ENCODE data around the gene CRIP1. TPM values are rescaled to one million over a fixed set of nuclear protein-coding genes. Genes with fewer than 3 reads are reported as not detected.

The CRIP1 gene
- total and polyA plus RNA-seq, 8 donors: 71.5 to 281 (median 112) TPM

DNA sequence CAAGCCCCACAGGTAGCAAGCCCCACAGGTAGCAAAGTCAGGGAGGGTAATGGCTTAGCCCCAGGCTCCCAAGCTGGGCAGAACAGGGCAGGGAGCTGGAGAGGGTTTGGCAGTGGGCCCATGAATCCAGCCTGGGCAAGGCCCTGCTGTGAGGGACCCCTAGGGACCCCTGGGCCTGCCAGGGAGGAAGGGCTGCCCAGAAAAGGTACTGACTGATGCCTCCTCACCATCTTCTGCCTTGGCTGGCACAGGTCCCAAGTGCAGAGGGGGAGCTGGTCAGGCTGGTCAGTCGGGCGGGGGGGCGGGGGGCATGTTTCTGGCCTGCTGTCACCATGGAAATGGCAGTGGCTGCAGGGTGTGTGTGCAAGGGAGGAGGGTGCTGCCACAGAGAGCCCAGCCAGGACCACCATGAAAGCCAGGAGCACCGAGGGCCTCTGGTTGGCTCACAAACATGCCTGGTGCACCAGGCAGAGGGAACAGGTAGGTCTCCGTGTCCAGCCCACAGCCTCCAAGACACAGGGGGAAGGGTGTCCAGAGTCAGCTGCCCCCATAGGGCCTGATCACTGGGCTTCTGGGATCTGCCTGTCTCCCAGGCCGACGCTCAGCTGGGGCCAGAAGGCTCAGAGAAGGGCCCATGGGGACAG, 13.5 kb upstream of the CRIP1 start:
- H3K4me3 ChIP-seq: peak overlapping the region in 1 of 2 donors; percentile 52
- H3K27me3 ChIP-seq: peaks cover 0 to 54% of the 10 kb centered on the region in 2 donors
- ATAC-seq: peak; percentile 8
- H3K4me1 ChIP-seq: peaks cover 41 to 62% of the 10 kb centered on the region in 2 donors
- intact Hi-C loops (cut with DNase I): no loop called here
- TF ChIP-seq CTCF (IDR thresholded peaks at IDR 0.05): no peak
- H3K9me3 ChIP-seq: no peaks in the 10 kb centered on the region
- DNase-seq: peak in 2 of 4 donors; percentile 51 to 68
- H3K27ac ChIP-seq: peak overlapping the region; percentile 84 to 92
- H3K36me3 ChIP-seq: peaks cover 0 to 28% of the 10 kb centered on the region in 2 donors

GRCh38 chr14:105473677-105474482, 12.8 kb upstream of the CRIP1 start:
- intact Hi-C loops (cut with DNase I): no loop called here
- peak; percentile 71 for ATAC-seq
- Histone ChIP-seq H3K27ac (peak overlapping the region; percentile 84 to 92), H3K4me3 (peak overlapping the region; percentile 29 to 52), H3K27me3 (peaks cover 0 to 61% of the 10 kb centered on the region in 2 donors), H3K4me1 (peaks cover 38 to 66% of the 10 kb centered on the region in 2 donors), H3K36me3 (peaks cover 0 to 28% of the 10 kb centered on the region in 2 donors), H3K9me3 (no peaks in the 10 kb centered on the region)
- no peak for TF ChIP-seq CTCF (IDR thresholded peaks at IDR 0.05)
- peak; percentile 91 to 96 (median 96) for DNase-seq

- no peaks in the 10 kb centered on the region for H3K9me3 ChIP-seq
- peak in 1 of 4 donors; percentile 76 for DNase-seq
- intact Hi-C loops (cut with DNase I): no loop called here
- H3K27me3 ChIP-seq: peaks cover 0 to 69% of the 10 kb centered on the region in 2 donors
- peaks cover 36 to 70% of the 10 kb centered on the region in 2 donors for H3K4me1 ChIP-seq
- H3K27ac ChIP-seq: peak within 1 kb of the TSS; percentile 92 to 94
- H3K4me3 ChIP-seq: peak within 1 kb of the TSS; percentile 59 to 94
- ATAC-seq: peak; percentile 14
- H3K36me3 ChIP-seq: peaks cover 0 to 30% of the 10 kb centered on the region in 2 donors
- TF ChIP-seq CTCF (IDR thresholded peaks at IDR 0.05): no peak
Observed at GRCh38 chr14:105474483-105475268, 12.0 kb upstream of the CRIP1 start, which contains the start of gene CRIP2. Gene CRIP2 (plus strand): TSS chr14:105474821. CDS start chr14:105474863, 42 bp downstream.

GRCh38 chr14:105475269-105476096, 11.2 kb upstream of the CRIP1 start:
- H3K36me3 ChIP-seq: peaks cover 0 to 24% of the 10 kb centered on the region in 2 donors
- no peak for TF ChIP-seq CTCF (IDR thresholded peaks at IDR 0.05)
- peaks cover 38 to 77% of the 10 kb centered on the region in 2 donors for H3K4me1 ChIP-seq
- peak overlapping the region; percentile 92 to 94 for H3K27ac ChIP-seq
- peaks cover 0 to 77% of the 10 kb centered on the region in 2 donors for H3K27me3 ChIP-seq
- intact Hi-C loops (cut with DNase I): no loop called here
- H3K4me3 ChIP-seq: peak overlapping the region; percentile 59 to 94
- peak in 1 of 4 donors; percentile 80 for DNase-seq
- H3K9me3 ChIP-seq: no peaks in the 10 kb centered on the region
- peak; percentile 9 for ATAC-seq

Data from left lung (tissue), 10 donors.